ENCODE measurements around the gene USP24. TPM values are rescaled to one million over a fixed set of nuclear protein-coding genes. Genes with fewer than 3 reads are reported as not detected.

The USP24 gene
- total and polyA plus RNA-seq, 2 donors (not counting 3 experiments of a cell fraction or from before 2014, with no cell fraction given) = 8.2 to 30.0 TPM

GRCh38 chr1:55056632-55056992 is 158.6 kb downstream of the USP24 start:
- Histone ChIP-seq H3K4me2 (ENCODE audit: insufficient read depth, low read length) (no peak overlapping the region), H3K9me3 (replicated peaks; ENCODE audit: control insufficient read depth, insufficient read depth, low read length) (no peaks in the 10 kb centered on the region), H3K36me3 (ENCODE audit: control insufficient read depth in 2 of 2, extremely low read depth in 1 of 2, insufficient read depth in 2 of 2, low read length in 2 of 2) (no peaks in the 10 kb centered on the region), H3K4me3 (replicated peaks in 1 of 3; ENCODE audit: insufficient read depth in 1 of 3, low read depth in 1 of 3, low read length in 3 of 3) (no peak overlapping the region), H4K20me1 (replicated peaks; ENCODE audit: control insufficient read depth, extremely low read depth, insufficient read depth, low read length) (no peaks in the 10 kb centered on the region), H3K79me2 (ENCODE audit: control insufficient read depth, insufficient read depth, low read length) (no peaks in the 10 kb centered on the region), H3K9me1 (replicated peaks; ENCODE audit: control insufficient read depth, extremely low read depth, insufficient read depth, low read length) (no peaks in the 10 kb centered on the region), H2AFZ (ENCODE audit: low read depth, low read length) (no peak overlapping the region), H3K4me1 (ENCODE audit: control insufficient read depth, extremely low read depth, insufficient read depth, low read length) (no peaks in the 10 kb centered on the region), H3K27me3 (ENCODE audit: control insufficient read depth in 2 of 2, insufficient read depth in 2 of 2, low read length in 2 of 2) (no peaks in the 10 kb centered on the region), H3K9ac (replicated peaks; ENCODE audit: extremely low read depth, insufficient read depth, low read length) (no peak overlapping the region), H3K27ac (ENCODE audit: insufficient read depth, low read depth, low read length) (no peak overlapping the region)
- BruUV-seq (replicated peaks) = no TSS peak
- POLR2A ChIA-PET = no interaction called here
- DNase-seq (ENCODE audit: low read depth, low spot score) = no peak
- dilution Hi-C loops (cut with MboI; ENCODE audit: extremely low pct_ligation_motif_present, low sequenced_read_pairs) = no loop called here
- FAIRE-seq = no peak
- CTCF ChIA-PET = no interaction called here
- intact Hi-C loops (cut with micrococcal nuclease) = no loop called here
- TF ChIP-seq POLR2A (IDR thresholded peaks at IDR 0.05; ENCODE audit: low read depth, low read length) (no peak), MYC (IDR thresholded peaks at IDR 0.05; ENCODE audit: low read depth, low read length) (no peak), FOS (IDR thresholded peaks at IDR 0.05; ENCODE audit: borderline replicate concordance, insufficient read depth, low read length) (no peak), GATA2 (IDR thresholded peaks at IDR 0.05; ENCODE audit: insufficient read depth, insufficient read length, low read depth, low read length) (no peak), JUN (IDR thresholded peaks at IDR 0.05; ENCODE audit: borderline replicate concordance, insufficient read depth, insufficient read length, low read depth) (no peak), EZH2 (IDR thresholded peaks at IDR 0.05; ENCODE audit: borderline replicate concordance, low read depth, low read length, severe bottlenecking) (no peak), POLR2AphosphoS5 (IDR thresholded peaks at IDR 0.05; ENCODE audit: insufficient read depth, low read depth, low read length) (no peak)
- TF ChIP-seq, protein P1, sequence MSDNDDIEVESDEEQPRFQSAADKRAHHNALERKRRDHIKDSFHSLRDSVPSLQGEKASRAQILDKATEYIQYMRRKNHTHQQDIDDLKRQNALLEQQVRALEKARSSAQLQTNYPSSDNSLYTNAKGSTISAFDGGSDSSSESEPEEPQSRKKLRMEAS (IDR thresholded peaks at IDR 0.05; ENCODE audit: insufficient read depth, insufficient read length) = no peak
- TF ChIP-seq, protein P2, sequence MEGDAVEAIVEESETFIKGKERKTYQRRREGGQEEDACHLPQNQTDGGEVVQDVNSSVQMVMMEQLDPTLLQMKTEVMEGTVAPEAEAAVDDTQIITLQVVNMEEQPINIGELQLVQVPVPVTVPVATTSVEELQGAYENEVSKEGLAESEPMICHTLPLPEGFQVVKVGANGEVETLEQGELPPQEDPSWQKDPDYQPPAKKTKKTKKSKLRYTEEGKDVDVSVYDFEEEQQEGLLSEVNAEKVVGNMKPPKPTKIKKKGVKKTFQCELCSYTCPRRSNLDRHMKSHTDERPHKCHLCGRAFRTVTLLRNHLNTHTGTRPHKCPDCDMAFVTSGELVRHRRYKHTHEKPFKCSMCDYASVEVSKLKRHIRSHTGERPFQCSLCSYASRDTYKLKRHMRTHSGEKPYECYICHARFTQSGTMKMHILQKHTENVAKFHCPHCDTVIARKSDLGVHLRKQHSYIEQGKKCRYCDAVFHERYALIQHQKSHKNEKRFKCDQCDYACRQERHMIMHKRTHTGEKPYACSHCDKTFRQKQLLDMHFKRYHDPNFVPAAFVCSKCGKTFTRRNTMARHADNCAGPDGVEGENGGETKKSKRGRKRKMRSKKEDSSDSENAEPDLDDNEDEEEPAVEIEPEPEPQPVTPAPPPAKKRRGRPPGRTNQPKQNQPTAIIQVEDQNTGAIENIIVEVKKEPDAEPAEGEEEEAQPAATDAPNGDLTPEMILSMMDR (IDR thresholded peaks at IDR 0.05; ENCODE audit: extremely low read depth in 1 of 2, insufficient read depth in 1 of 2, low read depth in 1 of 2, low read length in 2 of 2) = no peak

Data from endothelial cell of umbilical vein (primary cell).